ENCODE results near the gene MAP3K13.
A peak's percentile ranks its signal among the peaks of the same experiment; 100 is the strongest.
"Not testable (repeated sequence)": the region's sequence is repeated elsewhere in the genome, so short reads cannot be mapped to it uniquely, and the experiment has no call there.

MAP3K13 gene

GRCh38 chr3:185451432-185451831, 88.5 kb downstream of the MAP3K13 start:
- not testable (repeated sequence) for DNase-seq (ENCODE audit: low read depth in 2 of 2)

GRCh38 chr3:185457376-185457775, 94.4 kb downstream of the MAP3K13 start:
- no peak for DNase-seq (ENCODE audit: low read depth in 2 of 2)

DNA sequence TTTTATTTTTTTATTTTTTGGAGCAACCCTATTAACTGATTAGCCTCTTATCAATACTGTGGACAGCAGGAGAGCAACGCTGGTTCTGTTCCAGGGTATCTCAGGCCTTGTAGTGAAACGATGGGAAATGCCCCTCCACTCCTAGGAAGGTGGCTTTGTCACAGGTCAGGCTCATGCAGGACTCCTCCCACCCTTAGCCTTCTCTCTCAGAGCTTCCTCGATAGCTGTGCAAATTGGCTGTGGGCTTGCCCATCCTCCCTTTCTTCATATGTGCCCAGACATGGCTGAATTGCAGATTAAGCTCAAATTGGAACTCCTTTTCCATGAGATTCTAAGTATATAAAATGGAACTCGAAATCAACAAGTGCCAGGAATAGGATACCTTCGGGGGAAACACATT, 97.4 kb downstream of the MAP3K13 start:
- DNase-seq (ENCODE audit: low read depth in 2 of 2) = no peak

DNA sequence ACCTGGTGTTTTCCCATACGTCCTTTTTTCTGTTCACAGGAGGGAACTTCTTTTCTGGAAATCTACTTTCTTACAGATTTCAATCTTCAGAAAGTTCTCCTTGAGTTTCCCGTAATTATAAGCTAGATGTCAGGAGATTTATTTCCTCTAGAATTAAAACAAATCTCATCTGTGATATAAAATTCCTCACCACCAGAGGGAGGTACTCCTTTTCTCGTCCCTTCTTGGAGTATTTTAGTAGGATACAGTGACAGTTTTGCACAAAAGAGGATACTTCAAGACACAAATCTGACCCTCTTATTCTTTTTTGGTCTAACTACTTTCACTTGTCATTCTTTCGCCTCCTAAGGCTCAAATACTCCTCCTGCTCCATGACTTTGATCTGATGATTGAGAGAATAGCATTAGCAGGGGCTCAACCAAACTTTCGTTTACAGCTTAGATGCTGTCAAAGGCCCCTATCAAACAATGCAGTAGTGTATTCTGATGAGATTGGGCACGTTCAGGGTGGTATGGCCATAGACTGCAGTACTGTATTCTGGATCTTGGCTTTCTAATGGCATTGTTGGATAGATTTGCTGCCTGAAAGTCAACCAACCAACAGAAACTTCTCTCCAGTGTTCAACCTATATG, 97.9 kb downstream of the MAP3K13 start:
- no peak for DNase-seq (ENCODE audit: low read depth in 2 of 2)

DNA sequence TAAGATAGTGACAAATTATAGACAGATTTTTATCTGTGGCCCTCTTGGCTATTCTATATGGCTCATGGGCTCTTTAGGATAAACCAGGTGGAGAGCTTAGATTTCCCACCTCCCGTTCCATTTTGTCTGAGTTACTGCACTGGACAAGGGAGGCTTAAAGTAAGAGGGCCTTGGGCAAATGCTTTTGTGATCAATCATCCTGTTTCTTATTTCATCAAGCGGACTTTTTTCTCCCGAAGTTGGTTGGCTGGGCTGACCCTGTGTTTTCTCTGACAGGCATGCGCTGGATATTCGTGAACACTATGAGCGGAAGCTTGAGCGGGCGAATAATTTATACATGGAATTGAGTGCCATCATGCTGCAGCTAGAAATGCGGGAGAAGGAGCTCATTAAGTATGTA, 102.5 kb downstream of the MAP3K13 start:
- no peak for DNase-seq (ENCODE audit: low read depth in 2 of 2)

GRCh38 chr3:185466123-185466522, 103.2 kb downstream of the MAP3K13 start:
- not testable (repeated sequence) for DNase-seq (ENCODE audit: low read depth in 2 of 2)

DNA sequence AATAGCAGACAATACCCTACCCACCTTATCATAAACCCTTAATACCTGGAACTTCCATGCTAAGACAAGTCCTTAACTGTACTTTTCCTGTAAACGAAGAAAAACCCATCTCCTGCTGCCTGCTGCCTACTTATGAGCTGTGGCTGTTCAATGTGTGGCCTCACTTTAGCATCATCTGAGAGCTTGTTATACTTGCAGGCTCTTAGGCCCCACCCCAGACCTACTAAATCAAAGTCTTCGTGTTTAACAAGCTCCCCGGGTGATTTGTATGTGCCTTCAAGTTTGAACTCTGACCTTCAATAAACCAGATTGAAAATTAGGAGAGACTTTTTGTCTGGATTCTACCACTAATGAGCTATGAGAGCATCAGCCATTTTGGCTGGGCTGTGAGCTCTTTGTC, 106.6 kb downstream of the MAP3K13 start:
- no peak for DNase-seq (ENCODE audit: low read depth in 2 of 2)

- DNase-seq (ENCODE audit: low read depth in 2 of 2) = no peak
These were observed 107.4 kb downstream of the MAP3K13 start for GRCh38 chr3:185470323-185470722.

DNA sequence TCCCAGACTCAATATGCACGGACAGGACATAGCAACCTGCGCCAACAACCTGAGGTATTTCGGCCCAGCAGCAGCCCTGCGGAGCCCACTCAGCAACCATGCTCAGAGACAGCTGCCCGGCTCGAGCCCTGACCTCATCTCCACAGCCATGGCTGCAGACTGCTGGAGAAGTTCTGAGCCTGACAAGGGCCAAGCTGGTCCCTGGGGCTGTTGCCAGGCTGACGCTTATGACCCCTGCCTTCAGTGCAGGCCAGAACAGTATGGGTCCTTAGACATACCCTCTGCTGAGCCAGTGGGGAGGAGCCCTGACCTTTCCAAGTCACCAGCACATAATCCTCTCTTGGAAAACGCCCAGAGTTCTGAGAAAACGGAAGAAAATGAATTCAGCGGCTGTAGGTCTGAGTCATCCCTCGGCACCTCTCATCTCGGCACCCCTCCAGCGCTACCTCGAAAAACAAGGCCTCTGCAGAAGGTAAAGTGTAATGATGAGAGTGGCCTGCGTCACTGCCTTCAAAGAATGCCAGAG, 110.4 kb downstream of the MAP3K13 start:
- DNase-seq (ENCODE audit: low read depth in 2 of 2) = no peak

DNA sequence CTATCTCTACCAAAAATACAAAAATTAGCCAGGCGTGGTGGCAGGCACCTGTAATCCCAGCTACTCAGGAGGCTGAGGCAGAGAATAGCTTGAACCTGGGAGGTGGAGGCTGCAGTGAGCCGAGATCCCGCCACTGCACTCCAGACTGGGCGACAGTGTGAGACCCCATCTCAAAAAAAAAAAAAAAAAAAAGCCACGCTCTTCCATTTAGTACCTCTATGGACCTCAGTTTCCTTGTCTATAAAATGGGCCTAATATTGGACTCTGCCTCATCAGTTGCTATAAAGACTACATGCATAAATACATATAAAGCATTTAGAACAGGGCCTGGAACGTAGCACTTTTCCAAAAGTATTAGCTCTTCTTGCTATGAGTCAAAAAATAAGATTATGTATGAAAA, 112.0 kb downstream of the MAP3K13 start:
- DNase-seq (ENCODE audit: low read depth in 2 of 2) = not testable (repeated sequence)

- DNase-seq (ENCODE audit: low read depth in 2 of 2) = no peak
These were observed 114.4 kb downstream of the MAP3K13 start for GRCh38 chr3:185477316-185477715.

DNA sequence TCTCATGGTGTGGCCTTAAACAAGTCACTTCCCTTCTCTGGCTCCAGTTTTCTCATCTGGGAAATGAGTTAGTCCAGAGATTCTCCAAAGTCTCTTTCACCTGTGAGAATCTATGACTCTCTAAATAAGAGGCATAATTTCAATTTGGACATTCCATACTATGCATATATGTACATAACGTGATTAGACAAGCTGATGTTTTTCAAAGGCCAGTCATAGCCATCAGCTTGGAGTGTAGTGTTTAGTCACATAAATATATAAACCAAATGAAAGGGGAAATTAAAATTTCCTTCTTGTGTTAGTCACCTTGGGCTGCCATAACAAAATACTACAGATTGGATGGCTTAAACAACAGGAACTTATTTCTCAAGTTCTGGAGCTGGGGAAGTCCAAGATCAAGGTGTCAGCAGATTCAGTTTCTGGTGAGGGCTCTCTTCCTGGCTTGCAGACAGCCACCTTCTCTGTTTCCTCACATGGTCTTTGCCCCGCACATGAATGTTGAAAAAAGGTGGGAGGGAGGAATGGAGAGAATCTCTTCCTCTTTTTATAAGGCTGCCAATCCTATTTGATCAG, 116.5 kb downstream of the MAP3K13 start:
- no peak for DNase-seq (ENCODE audit: low read depth in 2 of 2)

DNA sequence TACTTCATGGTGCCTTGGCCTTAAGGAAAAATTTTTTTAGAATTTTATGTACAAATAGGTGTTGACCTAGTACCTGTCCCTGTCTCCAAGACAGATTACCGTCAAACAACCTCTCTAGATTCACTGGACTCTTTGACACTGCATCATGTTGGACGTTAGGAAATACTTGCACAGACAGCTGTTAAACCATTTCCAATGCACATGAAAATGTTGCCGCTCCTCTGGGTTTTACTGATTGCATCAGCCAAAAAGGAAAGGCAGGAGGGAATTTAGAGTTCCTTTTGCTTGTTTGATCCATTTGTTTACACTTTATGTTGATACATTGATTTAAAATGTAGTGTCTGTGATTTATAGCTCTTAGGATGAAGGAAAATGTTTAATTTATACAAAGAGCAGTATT, 121.4 kb downstream of the MAP3K13 start:
- DNase-seq (ENCODE audit: low read depth in 2 of 2) = no peak

- no peak for DNase-seq (ENCODE audit: low read depth in 2 of 2)
These were observed 123.5 kb downstream of the MAP3K13 start for GRCh38 chr3:185486394-185486793.

- DNase-seq (ENCODE audit: low read depth in 2 of 2) = no peak
These were observed 125.5 kb downstream of the MAP3K13 start for GRCh38 chr3:185488465-185488864.

DNA sequence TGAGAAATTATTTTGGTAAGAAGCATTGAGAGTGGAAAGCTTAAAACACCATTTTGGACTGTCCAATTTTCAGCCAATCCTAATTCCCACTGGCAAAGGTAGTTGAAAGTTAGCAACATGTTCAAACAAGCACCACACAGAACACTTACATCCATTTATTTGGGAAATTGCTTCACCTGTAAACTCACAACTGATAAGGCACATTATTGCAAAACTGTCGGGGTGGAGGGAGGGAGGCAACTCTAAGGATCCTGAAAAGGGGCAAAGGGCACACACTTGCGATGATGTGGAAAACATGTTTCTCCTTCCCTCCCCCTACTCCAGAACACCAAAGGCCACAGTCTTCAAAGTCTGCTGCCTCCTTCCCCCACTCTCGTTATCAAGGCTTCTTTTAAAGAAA, 126.5 kb downstream of the MAP3K13 start:
- no peak for DNase-seq (ENCODE audit: low read depth in 2 of 2)

DNA sequence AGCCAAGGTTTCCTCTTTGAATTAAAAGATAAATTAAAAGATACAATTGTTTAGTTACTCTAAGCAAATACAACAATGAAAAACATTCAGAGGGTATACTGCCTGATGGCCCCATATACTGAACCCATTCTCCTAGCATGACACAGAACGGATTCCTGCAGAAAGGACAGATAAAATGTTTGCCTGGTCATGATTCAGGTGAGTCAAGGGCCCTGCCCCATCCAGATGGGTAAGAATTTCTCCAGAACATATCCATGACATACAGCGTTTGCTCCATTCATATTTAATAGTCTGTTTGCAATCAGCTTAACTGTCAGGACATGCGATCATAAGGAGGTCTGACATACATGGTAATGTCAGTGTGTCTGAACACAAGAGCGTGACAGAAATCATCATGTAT, 127.3 kb downstream of the MAP3K13 start:
- no peak for DNase-seq (ENCODE audit: low read depth in 2 of 2)

DNA sequence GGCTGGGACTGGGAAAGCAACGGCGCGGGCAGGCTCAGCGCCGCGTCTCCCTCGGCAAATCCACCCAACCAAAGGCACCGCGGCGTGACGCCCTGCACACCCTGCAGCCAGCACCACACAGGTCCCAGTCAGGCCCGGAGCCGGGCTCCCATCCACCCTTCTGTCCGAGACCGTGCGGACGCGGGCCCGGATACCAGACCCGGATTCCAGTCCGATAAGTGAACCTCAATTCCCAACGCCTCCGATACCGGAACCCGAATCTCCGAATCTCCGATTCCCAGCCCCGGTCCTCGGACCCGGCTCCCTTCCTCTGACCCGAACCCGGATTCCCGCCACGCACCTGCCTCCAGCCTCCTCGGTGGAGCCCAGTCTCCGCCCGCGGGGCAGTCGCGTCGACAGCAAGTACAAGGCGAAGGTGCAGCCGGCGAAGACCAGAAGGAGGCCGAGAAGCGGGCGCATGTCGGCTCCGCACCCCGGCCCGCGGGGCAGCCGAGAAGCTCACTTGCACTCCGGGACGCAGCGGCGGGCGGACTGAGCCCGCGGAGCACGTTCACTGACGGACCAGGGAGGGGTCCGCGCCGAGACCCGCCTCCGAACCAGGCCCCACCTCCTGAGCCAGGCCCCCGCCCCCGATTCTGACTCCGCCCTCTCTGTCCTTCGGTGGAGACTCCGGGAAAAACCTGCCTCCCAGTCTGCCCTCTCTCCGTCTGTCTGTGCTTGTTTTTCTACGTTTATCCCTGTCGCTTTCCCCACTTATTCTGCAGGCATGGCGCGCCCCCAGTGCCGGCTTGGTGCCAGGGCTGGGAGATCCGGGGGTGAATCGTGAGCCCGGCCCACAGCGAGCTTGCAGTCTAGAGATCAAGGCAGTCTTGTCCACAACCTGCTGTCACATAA, 135.8 kb downstream of the MAP3K13 start, which contains the start of gene TMEM41A:
TMEM41A (minus strand) TSS at position 533 of the 894 bp plus-strand sequence; CDS start at position 459, 74 bp downstream.
- peak; percentile 73 to 75 for DNase-seq (ENCODE audit: low read depth in 2 of 2)

- no peak for DNase-seq (ENCODE audit: low read depth in 2 of 2)
These were observed 140.1 kb downstream of the MAP3K13 start for GRCh38 chr3:185502987-185503386.

GRCh38 chr3:185503521-185503920, 140.6 kb downstream of the MAP3K13 start:
- no peak for DNase-seq (ENCODE audit: low read depth in 2 of 2)

GRCh38 chr3:185504636-185505035, 141.7 kb downstream of the MAP3K13 start:
- DNase-seq (ENCODE audit: low read depth in 2 of 2) = no peak

- no peak for DNase-seq (ENCODE audit: low read depth in 2 of 2)
These were observed 144.9 kb downstream of the MAP3K13 start for GRCh38 chr3:185507883-185508282.
